HCT116 (cell line): ENCODE measurements around the gene CLDN9.

ENCODE experiments used
- CTCF ChIP-seq, 3 experiments: fragments of 200-600 bp in 1 of 3; sonication (generic) in 1 of 3; IDR thresholded peaks in 2 of 3; conservative IDR thresholded peaks in 1 of 3; 2 replicates each; pipeline ENCODE4 v1.5.1; 2012 to 2017; ENCODE audit warnings: low read depth in 2 of 3, low read length in 2 of 3, antibody characterized with exemption in 1 of 3, borderline replicate concordance in 1 of 3, control low read depth in 1 of 3, mild to moderate bottlenecking in 1 of 3, mixed read lengths in 1 of 3, mixed run types in 1 of 3, moderate library complexity in 1 of 3; ENCODE audit not compliant: insufficient read depth in 1 of 3
- POLR2A ChIP-seq: IDR thresholded peaks from 2 replicates; pipeline ENCODE4 v1.7.0; 2011; ENCODE audit warnings: borderline replicate concordance; ENCODE audit not compliant: insufficient read depth, insufficient read length; ENCODE audit errors: extremely low read depth
- YY1 ChIP-seq: IDR thresholded peaks from 2 replicates; pipeline ENCODE4 v1.6.1; 2011; ENCODE audit warnings: low read length, low read depth, moderate library complexity, mild to moderate bottlenecking; ENCODE audit not compliant: insufficient replicate concordance; ENCODE audit errors: extremely low read depth
- ZBTB33 ChIP-seq: IDR thresholded peaks from 2 replicates; pipeline ENCODE4 v1.6.1; 2011; ENCODE audit warnings: mild to moderate bottlenecking, low read length, moderate library complexity; ENCODE audit not compliant: insufficient replicate concordance; ENCODE audit errors: extremely low read depth

- TF ChIP-seq CTCF (IDR thresholded peaks at IDR 0.05 in 2 of 3, conservative IDR thresholded peaks at IDR 0.05 in 1 of 3; ENCODE audit: borderline replicate concordance in 1 of 3, insufficient read depth in 1 of 3, low read depth in 2 of 3, low read length in 2 of 3) (no peak), POLR2A (no peak), YY1 (no peak), ZBTB33 (no peak)
These were observed 1.4 kb downstream of the CLDN9 start for GRCh38 chr16:3013998-3014690.
